Measurements from ENCODE around the gene STAT3. TPM values are rescaled to one million over a fixed set of nuclear protein-coding genes. Genes with fewer than 3 reads are reported as not detected.

Gene STAT3
- total and polyA plus RNA-seq, 9 of the 15 experiments (the other 6 are each of a cell fraction or from before 2014, with no cell fraction given), result 90.0 to 179 (median 114) TPM

DNA sequence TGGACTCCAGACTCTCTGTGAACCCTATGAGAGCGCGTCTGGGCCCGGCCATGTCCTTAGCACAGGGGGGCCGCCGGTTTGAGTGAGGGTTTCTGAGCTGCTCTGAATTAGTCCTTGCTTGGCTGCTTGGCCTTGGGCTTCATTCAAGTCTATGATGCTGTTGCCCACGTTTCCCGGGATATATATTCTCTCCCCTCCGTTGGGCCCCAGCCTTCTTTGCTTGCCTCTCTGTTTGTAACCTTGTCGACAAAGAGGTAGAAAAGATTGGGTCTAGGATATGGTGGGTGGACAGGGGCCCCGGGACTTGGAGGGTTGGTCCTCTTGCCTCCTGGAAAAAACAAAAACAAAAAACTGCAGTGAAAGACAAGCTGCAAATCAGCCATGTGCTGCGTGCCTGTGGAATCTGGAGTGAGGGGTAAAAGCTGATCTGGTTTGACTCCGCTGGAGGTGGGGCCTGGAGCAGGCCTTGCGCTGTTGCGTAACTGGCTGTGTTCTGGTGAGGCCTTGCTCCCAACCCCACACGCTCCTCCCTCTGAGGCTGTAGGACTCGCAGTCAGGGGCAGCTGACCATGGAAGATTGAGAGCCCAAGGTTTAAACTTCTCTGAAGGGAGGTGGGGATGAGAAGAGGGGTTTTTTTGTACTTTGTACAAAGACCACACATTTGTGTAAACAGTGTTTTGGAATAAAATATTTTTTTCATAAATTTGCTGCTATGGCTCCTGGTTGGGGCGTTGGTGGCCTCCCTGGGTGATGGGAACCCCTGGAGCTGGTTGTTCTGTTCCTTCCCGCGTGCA is 76.8 kb downstream of the STAT3 start (continued):
- no peak for TF ChIP-seq TEAD2 (tag; IDR thresholded peaks at IDR 0.05)
- peak; percentile 60 for TF ChIP-seq TEAD4 (IDR thresholded peaks at IDR 0.05; ENCODE audit: low read length)
- TF ChIP-seq TEAD4 (CRISPR knock-in tag; IDR thresholded peaks at IDR 0.05; ENCODE audit: borderline replicate concordance), result no peak
- peak in 1 of 2 experiments; percentile 28; a peak in 1 of 4 replicates for TF ChIP-seq ARNT (IDR thresholded peaks at IDR 0.05)
- 0 out of 2 replicates have a peak, but pooled peaks have one; percentile 9 for TF ChIP-seq HEY1 (CRISPR knock-in tag; IDR thresholded peaks at IDR 0.05; ENCODE audit: borderline replicate concordance)
- TF ChIP-seq GABPB2 (CRISPR knock-in tag; conservative IDR thresholded peaks at IDR 0.05), result no peak
- TF ChIP-seq ZNF445 (CRISPR knock-in tag; IDR thresholded peaks at IDR 0.05; ENCODE audit: low read depth), result no peak
- TF ChIP-seq SUPT5H (IDR thresholded peaks at IDR 0.05), result peak; percentile 76
- TF ChIP-seq PATZ1 (CRISPR knock-in tag; IDR thresholded peaks at IDR 0.05; ENCODE audit: borderline replicate concordance), result no peak
- peak; percentile 89 for TF ChIP-seq ATF3 (IDR thresholded peaks at IDR 0.05)
- no peak for TF ChIP-seq ATF3 (CRISPR knock-in tag; conservative IDR thresholded peaks at IDR 0.05)
- peak; percentile 5; the same call in 1 of the 2 replicates for TF ChIP-seq ZNF384 (IDR thresholded peaks at IDR 0.05; ENCODE audit: low read depth, low read length)
- TF ChIP-seq E2F1 (CRISPR knock-in tag; IDR thresholded peaks at IDR 0.05), result no peak
- peak; percentile 59; the same call in 1 of the 2 replicates for TF ChIP-seq GTF2F1 (IDR thresholded peaks at IDR 0.05; ENCODE audit: low read depth, low read length)
- peak in 1 of 2 experiments; percentile 77; a peak in 2 of 4 replicates for TF ChIP-seq HDAC1 (IDR thresholded peaks at IDR 0.05)
- peak; percentile 65; the same call in 1 of the 2 replicates for TF ChIP-seq MAX (CRISPR knock-in tag; IDR thresholded peaks at IDR 0.05)
- peak; percentile 29; the same call in 1 of the 2 replicates for TF ChIP-seq TCF3 (CRISPR knock-in tag; IDR thresholded peaks at IDR 0.05)
- no peak for TF ChIP-seq ZNF75A (CRISPR knock-in tag; IDR thresholded peaks at IDR 0.05)
- peak; percentile 45; the same call in 1 of the 2 replicates for TF ChIP-seq MBD2 (IDR thresholded peaks at IDR 0.05; ENCODE audit: borderline replicate concordance, low read depth)
- no peak for TF ChIP-seq ZNF644 (tag; IDR thresholded peaks at IDR 0.05; ENCODE audit: low read depth)
- TF ChIP-seq, protein P1, sequence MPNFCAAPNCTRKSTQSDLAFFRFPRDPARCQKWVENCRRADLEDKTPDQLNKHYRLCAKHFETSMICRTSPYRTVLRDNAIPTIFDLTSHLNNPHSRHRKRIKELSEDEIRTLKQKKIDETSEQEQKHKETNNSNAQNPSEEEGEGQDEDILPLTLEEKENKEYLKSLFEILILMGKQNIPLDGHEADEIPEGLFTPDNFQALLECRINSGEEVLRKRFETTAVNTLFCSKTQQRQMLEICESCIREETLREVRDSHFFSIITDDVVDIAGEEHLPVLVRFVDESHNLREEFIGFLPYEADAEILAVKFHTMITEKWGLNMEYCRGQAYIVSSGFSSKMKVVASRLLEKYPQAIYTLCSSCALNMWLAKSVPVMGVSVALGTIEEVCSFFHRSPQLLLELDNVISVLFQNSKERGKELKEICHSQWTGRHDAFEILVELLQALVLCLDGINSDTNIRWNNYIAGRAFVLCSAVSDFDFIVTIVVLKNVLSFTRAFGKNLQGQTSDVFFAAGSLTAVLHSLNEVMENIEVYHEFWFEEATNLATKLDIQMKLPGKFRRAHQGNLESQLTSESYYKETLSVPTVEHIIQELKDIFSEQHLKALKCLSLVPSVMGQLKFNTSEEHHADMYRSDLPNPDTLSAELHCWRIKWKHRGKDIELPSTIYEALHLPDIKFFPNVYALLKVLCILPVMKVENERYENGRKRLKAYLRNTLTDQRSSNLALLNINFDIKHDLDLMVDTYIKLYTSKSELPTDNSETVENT (CRISPR knock-in tag; IDR thresholded peaks at IDR 0.05), result 0 out of 2 replicates have a peak, but pooled peaks have one; percentile 56
- TF ChIP-seq CREM (IDR thresholded peaks at IDR 0.05; ENCODE audit: low read depth), result peak; percentile 68; the same call in 1 of the 2 replicates
